ENCODE measurements around the gene B3GAT1. TPM values are rescaled to one million over a fixed set of nuclear protein-coding genes. Genes with fewer than 3 reads are reported as not detected.

Gene B3GAT1
- total and polyA plus RNA-seq, 5 donors: 0.08 to 0.32 (median 0.23) TPM; not detected in 1

GRCh38 chr11:134377876-134378275 is 34.2 kb downstream of the B3GAT1 start:
- intact Hi-C loops (cut with DNase I): no loop called here
- peak in 1 of 3 donors; percentile 38 for DNase-seq
- no peak for ATAC-seq
- Histone ChIP-seq H3K9me3 (ENCODE audit: control insufficient read depth, low read length) (no peaks in the 10 kb centered on the region), H3K27me3 (ENCODE audit: control insufficient read depth, insufficient read depth) (no peaks in the 10 kb centered on the region), H3K27ac (ENCODE audit: low read length) (no peak overlapping the region), H3K4me3 (ENCODE audit: low read length) (no peak overlapping the region), H3K4me1 (ENCODE audit: control insufficient read depth, insufficient read depth, low read length) (no peaks in the 10 kb centered on the region)
- 81% methylated on average over 14 of the region's 14 CpGs for whole genome bisulfite sequencing

GRCh38 chr11:134376150-134376921 is 35.7 kb downstream of the B3GAT1 start:
- Histone ChIP-seq H3K27me3 (ENCODE audit: control insufficient read depth, insufficient read depth) (no peaks in the 10 kb centered on the region), H3K9me3 (ENCODE audit: control insufficient read depth, low read length) (no peaks in the 10 kb centered on the region), H3K4me3 (ENCODE audit: low read length) (no peak overlapping the region), H3K27ac (ENCODE audit: low read length) (no peak overlapping the region), H3K4me1 (ENCODE audit: control insufficient read depth, insufficient read depth, low read length) (no peaks in the 10 kb centered on the region)
- intact Hi-C loops (cut with DNase I): no loop called here
- DNase-seq (peak in 1 of 3 donors; percentile 35), ATAC-seq (no peak)
- 67% methylated on average over 18 of the region's 18 CpGs for WGBS

GRCh38 chr11:134374891-134375550 is 37.0 kb downstream of the B3GAT1 start:
- DNase-seq (peak in 1 of 3 donors; percentile 17), ATAC-seq (no peak)
- no peaks in the 10 kb centered on the region for H3K9me3 ChIP-seq (ENCODE audit: control insufficient read depth, low read length)
- intact Hi-C loops (cut with DNase I): no loop called here
- H3K27ac ChIP-seq (ENCODE audit: low read length): no peak overlapping the region
- H3K4me3 ChIP-seq (ENCODE audit: low read length): no peak overlapping the region
- H3K27me3 ChIP-seq (ENCODE audit: control insufficient read depth, insufficient read depth): no peaks in the 10 kb centered on the region
- WGBS: 71% methylated on average over 16 of the region's 16 CpGs
- no peaks in the 10 kb centered on the region for H3K4me1 ChIP-seq (ENCODE audit: control insufficient read depth, insufficient read depth, low read length)

GRCh38 chr11:134374171-134374570 is 37.9 kb downstream of the B3GAT1 start:
- 82% methylated on average over 9 of the region's 9 CpGs for WGBS
- no peak overlapping the region for H3K4me3 ChIP-seq (ENCODE audit: low read length)
- no peak overlapping the region for H3K27ac ChIP-seq (ENCODE audit: low read length)
- no peaks in the 10 kb centered on the region for H3K9me3 ChIP-seq (ENCODE audit: control insufficient read depth, low read length)
- intact Hi-C loops (cut with DNase I): no loop called here
- H3K27me3 ChIP-seq (ENCODE audit: control insufficient read depth, insufficient read depth): no peaks in the 10 kb centered on the region
- ATAC-seq (no peak), DNase-seq (no peak)
- no peaks in the 10 kb centered on the region for H3K4me1 ChIP-seq (ENCODE audit: control insufficient read depth, insufficient read depth, low read length)

- Histone ChIP-seq H3K9me3 (ENCODE audit: control insufficient read depth, low read length) (no peaks in the 10 kb centered on the region), H3K4me3 (ENCODE audit: low read length) (no peak overlapping the region), H3K4me1 (ENCODE audit: control insufficient read depth, insufficient read depth, low read length) (no peaks in the 10 kb centered on the region), H3K27me3 (ENCODE audit: control insufficient read depth, insufficient read depth) (no peaks in the 10 kb centered on the region), H3K27ac (ENCODE audit: low read length) (no peak overlapping the region)
- no peak for ATAC-seq
- intact Hi-C loops (cut with DNase I): no loop called here
- no peak for DNase-seq
- 80% methylated on average over 14 of the region's 14 CpGs for WGBS
Measured at GRCh38 chr11:134373591-134374052, 38.4 kb downstream of the B3GAT1 start.

- DNase-seq (no peak), ATAC-seq (no peak)
- no peaks in the 10 kb centered on the region for H3K4me1 ChIP-seq (ENCODE audit: control insufficient read depth, insufficient read depth, low read length)
- intact Hi-C loops (cut with DNase I): no loop called here
- 74% methylated on average over 8 of the region's 8 CpGs for WGBS
- no peak overlapping the region for H3K4me3 ChIP-seq (ENCODE audit: low read length)
- H3K27me3 ChIP-seq (ENCODE audit: control insufficient read depth, insufficient read depth): no peaks in the 10 kb centered on the region
- no peak overlapping the region for H3K27ac ChIP-seq (ENCODE audit: low read length)
- H3K9me3 ChIP-seq (ENCODE audit: control insufficient read depth, low read length): no peaks in the 10 kb centered on the region
Measured at GRCh38 chr11:134372961-134373360, 39.1 kb downstream of the B3GAT1 start.

GRCh38 chr11:134372536-134372935 is 39.5 kb downstream of the B3GAT1 start:
- no peaks in the 10 kb centered on the region for H3K9me3 ChIP-seq (ENCODE audit: control insufficient read depth, low read length)
- no peaks in the 10 kb centered on the region for H3K4me1 ChIP-seq (ENCODE audit: control insufficient read depth, insufficient read depth, low read length)
- WGBS: 84% methylated on average over 10 of the region's 10 CpGs
- no peak for DNase-seq
- no peak for ATAC-seq
- no peak overlapping the region for H3K4me3 ChIP-seq (ENCODE audit: low read length)
- H3K27me3 ChIP-seq (ENCODE audit: control insufficient read depth, insufficient read depth): no peaks in the 10 kb centered on the region
- no peak overlapping the region for H3K27ac ChIP-seq (ENCODE audit: low read length)
- intact Hi-C loops (cut with DNase I): no loop called here

- no peak overlapping the region for H3K4me3 ChIP-seq (ENCODE audit: low read length)
- no peaks in the 10 kb centered on the region for H3K9me3 ChIP-seq (ENCODE audit: control insufficient read depth, low read length)
- no peak for ATAC-seq
- H3K4me1 ChIP-seq (ENCODE audit: control insufficient read depth, insufficient read depth, low read length): no peaks in the 10 kb centered on the region
- WGBS: 88% methylated on average over 22 of the region's 22 CpGs
- no peak overlapping the region for H3K27ac ChIP-seq (ENCODE audit: low read length)
- intact Hi-C loops (cut with DNase I): no loop called here
- no peaks in the 10 kb centered on the region for H3K27me3 ChIP-seq (ENCODE audit: control insufficient read depth, insufficient read depth)
- no peak for DNase-seq
Measured at GRCh38 chr11:134371436-134372185, 40.4 kb downstream of the B3GAT1 start.

- no peaks in the 10 kb centered on the region for H3K9me3 ChIP-seq (ENCODE audit: control insufficient read depth, low read length)
- intact Hi-C loops (cut with DNase I): no loop called here
- DNase-seq: no peak
- no peak overlapping the region for H3K4me3 ChIP-seq (ENCODE audit: low read length)
- H3K27me3 ChIP-seq (ENCODE audit: control insufficient read depth, insufficient read depth): no peaks in the 10 kb centered on the region
- no peak overlapping the region for H3K27ac ChIP-seq (ENCODE audit: low read length)
- 81% methylated on average over 19 of the region's 19 CpGs for WGBS
- ATAC-seq: no peak
- H3K4me1 ChIP-seq (ENCODE audit: control insufficient read depth, insufficient read depth, low read length): no peaks in the 10 kb centered on the region
Measured at GRCh38 chr11:134370526-134371435, 41.3 kb downstream of the B3GAT1 start.

GRCh38 chr11:134369656-134370525 is 42.2 kb downstream of the B3GAT1 start:
- H3K4me1 ChIP-seq (ENCODE audit: control insufficient read depth, insufficient read depth, low read length): no peaks in the 10 kb centered on the region
- DNase-seq: no peak
- WGBS: 80% methylated on average over 30 of the region's 30 CpGs
- no peak overlapping the region for H3K27ac ChIP-seq (ENCODE audit: low read length)
- no peak overlapping the region for H3K4me3 ChIP-seq (ENCODE audit: low read length)
- no peaks in the 10 kb centered on the region for H3K9me3 ChIP-seq (ENCODE audit: control insufficient read depth, low read length)
- H3K27me3 ChIP-seq (ENCODE audit: control insufficient read depth, insufficient read depth): no peaks in the 10 kb centered on the region
- intact Hi-C loops (cut with DNase I): no loop called here
- ATAC-seq: no peak
